OCI-LY1 (cell line): ENCODE measurements around the gene PAPSS2.
"Not testable (repeated sequence)": the region's sequence is repeated elsewhere in the genome, so short reads cannot be mapped to it uniquely, and the experiment has no call there.

Experiments used
- H2AFZ ChIP-seq: fragments of 200-600 bp; sonication (generic), shearing (Covaris generic); 2 replicates; pipeline ENCODE4 v1.6.0; 2014; ENCODE audit warnings: antibody characterized with exemption, mild to moderate bottlenecking, low read length
- H3F3A ChIP-seq: fragments of 200-600 bp; sonication (generic), shearing (Covaris generic); 2 replicates; pipeline ENCODE4 v1.6.0; 2014; ENCODE audit warnings: mild to moderate bottlenecking, antibody characterized with exemption, low read length, moderate library complexity; ENCODE audit not compliant: insufficient read depth
- H3K27ac ChIP-seq: fragments of 200-600 bp; sonication (generic); 2 replicates; pipeline ENCODE4 v1.5.1; 2014; ENCODE audit warnings: low read length, mixed run types, mild to moderate bottlenecking, low read depth; ENCODE audit not compliant: poor library complexity, severe bottlenecking
- H3K27me3 ChIP-seq: fragments of 200-600 bp; sonication (generic); 2 replicates; pipeline ENCODE4 v1.6.0; 2014; ENCODE audit warnings: antibody characterized with exemption, mild to moderate bottlenecking, low read length, moderate library complexity; ENCODE audit not compliant: insufficient read depth
- H3K36me3 ChIP-seq: fragments of 200-600 bp; sonication (generic); 2 replicates; pipeline ENCODE4 v1.6.1; 2014; ENCODE audit warnings: mild to moderate bottlenecking, antibody characterized with exemption, low read length, moderate library complexity, mixed read lengths; ENCODE audit not compliant: insufficient read depth
- H3K4me1 ChIP-seq: fragments of 200-600 bp; sonication (generic); 2 replicates; pipeline ENCODE4 v1.5.1; 2014; ENCODE audit warnings: mild to moderate bottlenecking, low read length, moderate library complexity; ENCODE audit not compliant: insufficient read depth, severe bottlenecking
- H3K4me2 ChIP-seq: fragments of 200-600 bp; sonication (generic), shearing (Covaris generic); 2 replicates; pipeline ENCODE4 v1.6.1; 2014; ENCODE audit warnings: low read length
- H3K4me3 ChIP-seq: fragments of 200-600 bp; sonication (generic); 2 replicates; pipeline ENCODE4 v1.5.1; 2014; ENCODE audit warnings: low read length, low read depth, mild to moderate bottlenecking, mixed read lengths; ENCODE audit not compliant: poor library complexity, severe bottlenecking
- H3K79me2 ChIP-seq: fragments of 200-600 bp; shearing (Covaris generic); 2 replicates; pipeline ENCODE4 v1.6.1; 2016; ENCODE audit warnings: mixed run types, low read length, mixed read lengths; ENCODE audit not compliant: insufficient read depth
- H3K9ac ChIP-seq: fragments of 200-600 bp; sonication (generic), shearing (Covaris generic); 2 replicates; pipeline ENCODE4 v1.6.1; 2014; ENCODE audit warnings: mild to moderate bottlenecking, low read length, mixed read lengths
- H3K9me2 ChIP-seq: fragments of 200-600 bp; sonication (generic), shearing (Covaris generic); 2 replicates; pipeline ENCODE4 v1.6.1; 2014; ENCODE audit warnings: low read depth, mild to moderate bottlenecking, low read length, mixed read lengths
- H3K9me3 ChIP-seq: fragments of 200-600 bp; shearing (Covaris generic); 2 replicates; pipeline ENCODE4 v1.6.1; 2014; ENCODE audit warnings: low read length, mixed read lengths
- H4K20me1 ChIP-seq: fragments of 200-600 bp; sonication (generic), shearing (Covaris generic); 2 replicates; pipeline ENCODE4 v1.6.0; 2016; ENCODE audit warnings: mild to moderate bottlenecking, low read length; ENCODE audit not compliant: insufficient read depth
- CTCF ChIP-seq: fragments of 200-600 bp; sonication (generic), shearing (Covaris generic); IDR thresholded peaks from 2 replicates; pipeline ENCODE4 v1.5.1; 2017; ENCODE audit warnings: mild to moderate bottlenecking, antibody characterized with exemption, low read length, moderate library complexity, mixed read lengths
- EZH2 ChIP-seq: fragments of 200-600 bp; sonication (generic), shearing (Covaris generic); IDR thresholded peaks from 2 replicates; pipeline ENCODE4 v1.8.0; 2017; ENCODE audit warnings: borderline replicate concordance, mixed run types, mild to moderate bottlenecking, antibody characterized with exemption, low read length, moderate library complexity, mixed read lengths

PAPSS2 gene

GRCh38 chr10:87659571-87660483 is at the start of gene PAPSS2:
PAPSS2 (plus strand) TSS chr10:87659878; CDS start chr10:87659982, 104 bp downstream.
- H3K79me2 ChIP-seq, result no peaks in the 10 kb centered on the region

GRCh38 chr10:87611341-87611740 is 48.3 kb upstream of the PAPSS2 start:
- not testable (repeated sequence) for H3K79me2 ChIP-seq, H3K9ac ChIP-seq, H3K27me3 ChIP-seq, H3K27ac ChIP-seq, H3K4me3 ChIP-seq, H2AFZ ChIP-seq, H3K4me1 ChIP-seq, H3K9me2 ChIP-seq, H3F3A ChIP-seq, H4K20me1 ChIP-seq, H3K9me3 ChIP-seq, H3K4me2 ChIP-seq, H3K36me3 ChIP-seq

More at GRCh38 chr10:87659571-87660483, at the start of gene PAPSS2:
- Histone ChIP-seq H3K9me3 (no peaks in the 10 kb centered on the region), H3K4me3 (peak within 1 kb of the TSS; percentile 60), H3K36me3 (no peaks in the 10 kb centered on the region), H3K9ac (peak within 1 kb of the TSS; percentile 30; the same call in 1 of the 2 replicates), H3K4me2 (peak within 1 kb of the TSS; percentile 77), H2AFZ (peak within 1 kb of the TSS; percentile 50; the same call in 1 of the 2 replicates), H4K20me1 (no peaks in the 10 kb centered on the region), H3K27ac (no peak within 1 kb of the TSS), H3K27me3 (no peaks in the 10 kb centered on the region), H3K4me1 (peaks cover 9% of the 10 kb centered on the region), H3K9me2 (no peaks in the 10 kb centered on the region), H3F3A (no peaks in the 10 kb centered on the region)
- TF ChIP-seq EZH2 (no peak), CTCF (no peak)

- Histone ChIP-seq H3K27me3 (no peaks in the 10 kb centered on the region), H2AFZ (no peak overlapping the region), H4K20me1 (no peaks in the 10 kb centered on the region)
Measured at GRCh38 chr10:87612115-87612514, 47.6 kb upstream of the PAPSS2 start.

More at GRCh38 chr10:87612115-87612514, 47.6 kb upstream of the PAPSS2 start:
- H3K9me2 ChIP-seq, result no peaks in the 10 kb centered on the region
- H3F3A ChIP-seq, result no peaks in the 10 kb centered on the region
- H3K4me2 ChIP-seq, result no peak overlapping the region
- no peaks in the 10 kb centered on the region for H3K9me3 ChIP-seq
- no peaks in the 10 kb centered on the region for H3K36me3 ChIP-seq
- H3K79me2 ChIP-seq, result no peaks in the 10 kb centered on the region
- no peak overlapping the region for H3K9ac ChIP-seq
- no peaks in the 10 kb centered on the region for H3K4me1 ChIP-seq
- H3K27ac ChIP-seq, result no peak overlapping the region
- TF ChIP-seq CTCF, result no peak
- no peak overlapping the region for H3K4me3 ChIP-seq
